SK-N-SH treated with all-trans-retinoic acid at 6 μM for 48 hours (cell line): ENCODE measurements around the gene PARD3B.

Source experiments
- ATAC-seq: fragments of 200-7000 bp; cut with Tn5 transposase; 3 replicates; pipeline ENCODE4 v1.9.1; 2020; ENCODE audit warnings: mild to moderate bottlenecking, moderate library complexity
- ARNTL ChIP-seq: fragments of 450-650 bp; formaldehyde crosslinking; IDR thresholded peaks from 2 replicates; pipeline ENCODE4 v1.5.0; 2020; ENCODE audit warnings: low read depth, mild to moderate bottlenecking, moderate library complexity, borderline replicate concordance
- BACH2 ChIP-seq: fragments of 250-450 bp; sonication (Bioruptor Pico); IDR thresholded peaks from 2 replicates; pipeline ENCODE4 v1.9.0; 2021; ENCODE audit warnings: mild to moderate bottlenecking, borderline replicate concordance
- CREB5 ChIP-seq: fragments of 250-450 bp; sonication (Bioruptor Pico); IDR thresholded peaks from 2 replicates; pipeline ENCODE4 v1.5.1; 2020; ENCODE audit warnings: low read depth, mild to moderate bottlenecking, moderate library complexity
- CSDC2 ChIP-seq: fragments of 250-450 bp; sonication (Bioruptor Pico); IDR thresholded peaks from 2 replicates; pipeline ENCODE4 v1.5.0; 2020; ENCODE audit warnings: mild to moderate bottlenecking, moderate library complexity
- CSRNP3 ChIP-seq: fragments of 250-450 bp; sonication (Bioruptor Pico); IDR thresholded peaks from 2 replicates; pipeline ENCODE4 v1.5.1; 2021; ENCODE audit warnings: mild to moderate bottlenecking, moderate library complexity
- ESRRG ChIP-seq: fragments of 250-450 bp; sonication (Bioruptor Pico); IDR thresholded peaks from 2 replicates; pipeline ENCODE4 v1.6.1; 2021; ENCODE audit warnings: mild to moderate bottlenecking
- GLIS3 ChIP-seq: fragments of 250-450 bp; sonication (Bioruptor Pico); IDR thresholded peaks from 2 replicates; pipeline ENCODE4 v1.5.0; 2020; ENCODE audit warnings: mild to moderate bottlenecking, moderate library complexity
- OSR1 ChIP-seq: fragments of 250-450 bp; sonication (Bioruptor Pico); IDR thresholded peaks from 2 replicates; pipeline ENCODE4 v1.8.0; 2022; ENCODE audit warnings: moderate library complexity, mild to moderate bottlenecking, inconsistent platforms
- PATZ1 ChIP-seq: fragments of 250-450 bp; sonication (Bioruptor Pico); IDR thresholded peaks from 2 replicates; pipeline ENCODE4 v1.8.0; 2020; ENCODE audit warnings: mild to moderate bottlenecking, moderate library complexity, borderline replicate concordance
- PPARA ChIP-seq: fragments of 250-450 bp; sonication (Bioruptor Pico); IDR thresholded peaks from 2 replicates; pipeline ENCODE4 v1.5.0; 2020; ENCODE audit warnings: mild to moderate bottlenecking, borderline replicate concordance
- RARB ChIP-seq: fragments of 250-450 bp; sonication (Bioruptor Pico); IDR thresholded peaks from 2 replicates; pipeline ENCODE4 v1.8.0; 2021; ENCODE audit warnings: mild to moderate bottlenecking, moderate library complexity
- SNAI2 ChIP-seq: fragments of 250-450 bp; sonication (Bioruptor Pico); IDR thresholded peaks from 2 replicates; pipeline ENCODE4 v1.5.0; 2020; ENCODE audit warnings: mild to moderate bottlenecking, moderate library complexity
- TCF4 ChIP-seq: fragments of 250-450 bp; sonication (Bioruptor Pico); IDR thresholded peaks from 2 replicates; pipeline ENCODE4 v1.8.0; 2021; ENCODE audit warnings: mild to moderate bottlenecking, moderate library complexity, borderline replicate concordance
- TOX ChIP-seq: fragments of 250-450 bp; sonication (Bioruptor Pico); IDR thresholded peaks from 2 replicates; pipeline ENCODE4 v1.8.0; 2021; ENCODE audit warnings: mild to moderate bottlenecking, moderate library complexity, borderline replicate concordance
- TSHZ2 ChIP-seq: fragments of 250-450 bp; sonication (Bioruptor Pico); IDR thresholded peaks from 2 replicates; pipeline ENCODE4 v1.5.0; 2020; ENCODE audit warnings: mild to moderate bottlenecking, moderate library complexity
- ZC3H10 ChIP-seq: fragments of 250-450 bp; sonication (Bioruptor Pico); IDR thresholded peaks from 2 replicates; pipeline ENCODE4 v1.5.1; 2021; ENCODE audit warnings: mild to moderate bottlenecking, moderate library complexity
- ZFP3 ChIP-seq: fragments of 250-450 bp; sonication (Bioruptor Pico); IDR thresholded peaks from 2 replicates; pipeline ENCODE4 v1.5.0; 2020; ENCODE audit warnings: mild to moderate bottlenecking, moderate library complexity
- ZFP30 ChIP-seq: fragments of 450-650 bp; formaldehyde crosslinking; IDR thresholded peaks from 2 replicates; pipeline ENCODE4 v1.5.0; 2022; ENCODE audit warnings: mild to moderate bottlenecking, moderate library complexity
- ZNF565 ChIP-seq: fragments of 450-650 bp; formaldehyde crosslinking; conservative IDR thresholded peaks from 2 replicates; pipeline ENCODE4 v1.5.0; 2020; ENCODE audit warnings: low read depth, mild to moderate bottlenecking, moderate library complexity
- ZNF70 ChIP-seq: fragments of 450-650 bp; formaldehyde crosslinking; IDR thresholded peaks from 2 replicates; pipeline ENCODE4 v1.5.0; 2020; ENCODE audit warnings: mild to moderate bottlenecking, moderate library complexity
- ZNF8 ChIP-seq: fragments of 450-650 bp; formaldehyde crosslinking; IDR thresholded peaks from 2 replicates; pipeline ENCODE4 v1.5.0; 2020; ENCODE audit warnings: mild to moderate bottlenecking, moderate library complexity

Gene PARD3B

GRCh38 chr2:205161156-205161839 is 616.0 kb downstream of the PARD3B start:
- peak; percentile 49 for ATAC-seq
- TF ChIP-seq ZNF70 (CRISPR knock-in tag) (no peak), ZFP30 (CRISPR knock-in tag) (no peak), OSR1 (CRISPR knock-in tag) (no peak), CSDC2 (CRISPR knock-in tag) (no peak), SNAI2 (CRISPR knock-in tag) (no peak), TCF4 (CRISPR knock-in tag) (no peak), BACH2 (CRISPR knock-in tag) (no peak), ARNTL (no peak), RARB (CRISPR knock-in tag) (no peak), TSHZ2 (CRISPR knock-in tag) (no peak), ZC3H10 (CRISPR knock-in tag) (no peak), ZNF8 (CRISPR knock-in tag) (no peak), ZNF565 (CRISPR knock-in tag) (no peak)
- TF ChIP-seq, all 23 proteins: peak for 0

GRCh38 chr2:205166745-205167144 is 621.5 kb downstream of the PARD3B start:
- no peak for TF ChIP-seq PATZ1 (CRISPR knock-in tag)
- no peak for TF ChIP-seq ZNF565 (CRISPR knock-in tag)
- no peak for TF ChIP-seq CSRNP3 (CRISPR knock-in tag)
- TF ChIP-seq PPARA (CRISPR knock-in tag): no peak
- no peak for TF ChIP-seq GLIS3 (CRISPR knock-in tag)
- TF ChIP-seq CREB5 (CRISPR knock-in tag): no peak
- no peak for TF ChIP-seq ZFP3
- no peak for TF ChIP-seq ESRRG (CRISPR knock-in tag)
- TF ChIP-seq TOX: no peak
- no peak for TF ChIP-seq BACH2 (CRISPR knock-in tag)
- no peak for ATAC-seq

- no peak for ATAC-seq
- TF ChIP-seq ZFP30 (CRISPR knock-in tag) (no peak), ZC3H10 (CRISPR knock-in tag) (no peak), GLIS3 (CRISPR knock-in tag) (no peak), TOX (no peak), CREB5 (CRISPR knock-in tag) (no peak), SNAI2 (CRISPR knock-in tag) (no peak), BACH2 (CRISPR knock-in tag) (no peak), ZNF8 (CRISPR knock-in tag) (no peak), ARNTL (no peak)
Observed at GRCh38 chr2:205169012-205169411, 623.7 kb downstream of the PARD3B start.
